Endothelial cell of umbilical vein (primary cell): Measurements from ENCODE around the gene HMCN1.

ENCODE experiments used
- CTCF ChIP-seq, 2 donors: IDR thresholded peaks; 1 replicate in 1 of 2; 2 replicates in 1 of 2; pipeline ENCODE4 v1.5.1; 2011; ENCODE audit warnings: low read length in 2 of 2, mild to moderate bottlenecking in 2 of 2, moderate library complexity in 2 of 2, control low read depth in 1 of 2, inconsistent platforms in 1 of 2, low read depth in 1 of 2; ENCODE audit not compliant: insufficient read depth in 1 of 2; ENCODE audit errors: extremely low read depth in 1 of 2
- EZH2 ChIP-seq: IDR thresholded peaks from 2 replicates; pipeline ENCODE4 v1.6.1; 2012; ENCODE audit warnings: borderline replicate concordance, low read depth, mild to moderate bottlenecking, moderate library complexity, low read length, inconsistent platforms; ENCODE audit not compliant: severe bottlenecking
- FOS ChIP-seq: IDR thresholded peaks from 2 replicates; pipeline ENCODE4 v1.6.1; 2011; ENCODE audit warnings: mild to moderate bottlenecking, low read length, moderate library complexity, borderline replicate concordance; ENCODE audit not compliant: insufficient read depth
- GATA2 ChIP-seq: IDR thresholded peaks from 2 replicates; pipeline ENCODE4 v1.7.0; 2011; ENCODE audit warnings: low read depth, mild to moderate bottlenecking, moderate library complexity, mixed read lengths, low read length; ENCODE audit not compliant: insufficient read length, insufficient read depth
- JUN ChIP-seq: IDR thresholded peaks from 2 replicates; pipeline ENCODE4 v1.6.1; 2011; ENCODE audit warnings: borderline replicate concordance, low read depth; ENCODE audit not compliant: insufficient read length, insufficient read depth
- MYC ChIP-seq: IDR thresholded peaks from one replicate; pipeline ENCODE4 v1.6.1; 2011; ENCODE audit warnings: mild to moderate bottlenecking, low read depth, low read length
- POLR2A ChIP-seq: IDR thresholded peaks from 2 replicates; pipeline ENCODE4 v1.6.1; 2012; ENCODE audit warnings: low read depth, mild to moderate bottlenecking, control low read depth, low read length
- POLR2AphosphoS5 ChIP-seq: IDR thresholded peaks from 2 replicates; pipeline ENCODE4 v1.6.1; 2012; ENCODE audit warnings: low read depth, mild to moderate bottlenecking, control low read depth, low read length, moderate library complexity; ENCODE audit not compliant: insufficient read depth
- TF ChIP-seq, protein P1 (sequence below): IDR thresholded peaks from 2 replicates; pipeline ENCODE4 v1.6.1; 2011; ENCODE audit not compliant: insufficient read depth, insufficient read length

DNA sequence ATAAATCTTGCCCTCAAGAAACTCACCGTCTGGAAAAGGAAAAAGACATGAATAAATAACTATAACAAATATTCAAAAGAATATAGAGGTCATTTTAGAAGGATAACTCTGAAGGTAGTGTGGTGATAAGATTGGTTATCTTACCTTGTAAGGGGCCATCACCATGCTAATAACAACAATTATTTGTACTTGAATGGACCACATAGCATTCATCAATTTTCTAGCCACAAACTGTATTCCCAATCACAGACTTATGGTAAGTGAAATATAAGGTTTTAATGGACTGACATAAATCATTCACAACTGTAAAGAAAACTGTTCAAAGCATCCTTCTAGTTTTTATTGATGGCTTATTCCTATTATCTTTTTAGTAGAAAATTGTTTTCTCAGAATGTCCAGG, 57.8 kb downstream of the HMCN1 start:
- no peak for TF ChIP-seq CTCF (IDR thresholded peaks at IDR 0.05; ENCODE audit: extremely low read depth in 1 of 2, insufficient read depth in 1 of 2, low read depth in 1 of 2, low read length in 2 of 2)
- TF ChIP-seq POLR2A, result no peak
- no peak for TF ChIP-seq MYC
- no peak for TF ChIP-seq POLR2AphosphoS5
- no peak for TF ChIP-seq EZH2
- no peak for TF ChIP-seq FOS
- TF ChIP-seq JUN, result no peak
- TF ChIP-seq, protein P1, sequence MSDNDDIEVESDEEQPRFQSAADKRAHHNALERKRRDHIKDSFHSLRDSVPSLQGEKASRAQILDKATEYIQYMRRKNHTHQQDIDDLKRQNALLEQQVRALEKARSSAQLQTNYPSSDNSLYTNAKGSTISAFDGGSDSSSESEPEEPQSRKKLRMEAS, result no peak
- no peak for TF ChIP-seq GATA2
